ENCODE measurements around the gene MOSPD3.

DNA sequence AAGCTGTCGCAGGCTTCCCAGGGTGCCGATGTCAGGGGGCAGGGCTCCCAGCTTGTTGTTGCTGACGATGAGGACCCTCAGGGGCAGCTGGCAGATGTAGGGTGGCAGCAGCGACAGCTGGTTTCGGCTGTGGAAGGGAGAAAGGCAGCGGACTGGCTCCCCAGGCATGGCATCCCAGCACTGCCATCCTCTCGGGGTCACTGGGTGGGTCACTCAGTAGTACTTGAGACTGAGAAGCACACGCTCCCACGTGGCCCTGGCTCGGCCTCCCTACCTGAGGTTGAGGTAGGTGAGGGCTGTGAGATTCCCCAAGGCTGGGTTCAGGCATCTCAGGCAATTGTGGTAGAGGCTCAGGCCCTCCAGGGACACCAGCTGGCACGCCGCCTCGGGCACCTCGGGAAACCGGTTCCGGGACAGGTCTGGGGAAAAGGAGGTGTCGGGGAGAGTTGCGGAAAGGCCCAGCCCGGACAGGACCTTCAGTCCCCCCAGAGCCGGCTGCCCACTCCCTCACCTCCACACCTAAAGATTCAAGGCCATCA lies 30.2 kb upstream of the MOSPD3 start:
- TF ChIP-seq, protein P1, sequence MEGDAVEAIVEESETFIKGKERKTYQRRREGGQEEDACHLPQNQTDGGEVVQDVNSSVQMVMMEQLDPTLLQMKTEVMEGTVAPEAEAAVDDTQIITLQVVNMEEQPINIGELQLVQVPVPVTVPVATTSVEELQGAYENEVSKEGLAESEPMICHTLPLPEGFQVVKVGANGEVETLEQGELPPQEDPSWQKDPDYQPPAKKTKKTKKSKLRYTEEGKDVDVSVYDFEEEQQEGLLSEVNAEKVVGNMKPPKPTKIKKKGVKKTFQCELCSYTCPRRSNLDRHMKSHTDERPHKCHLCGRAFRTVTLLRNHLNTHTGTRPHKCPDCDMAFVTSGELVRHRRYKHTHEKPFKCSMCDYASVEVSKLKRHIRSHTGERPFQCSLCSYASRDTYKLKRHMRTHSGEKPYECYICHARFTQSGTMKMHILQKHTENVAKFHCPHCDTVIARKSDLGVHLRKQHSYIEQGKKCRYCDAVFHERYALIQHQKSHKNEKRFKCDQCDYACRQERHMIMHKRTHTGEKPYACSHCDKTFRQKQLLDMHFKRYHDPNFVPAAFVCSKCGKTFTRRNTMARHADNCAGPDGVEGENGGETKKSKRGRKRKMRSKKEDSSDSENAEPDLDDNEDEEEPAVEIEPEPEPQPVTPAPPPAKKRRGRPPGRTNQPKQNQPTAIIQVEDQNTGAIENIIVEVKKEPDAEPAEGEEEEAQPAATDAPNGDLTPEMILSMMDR (IDR thresholded peaks at IDR 0.05; ENCODE audit: poor library complexity, severe bottlenecking): no peak
- TF ChIP-seq EZH2 (IDR thresholded peaks at IDR 0.05; ENCODE audit: borderline replicate concordance, insufficient read depth, low read length, poor library complexity, severe bottlenecking): no peak
- no peak for TF ChIP-seq SMC3 (conservative IDR thresholded peaks at IDR 0.05; ENCODE audit: poor library complexity)
